AG04449 (cell line): ENCODE results near the gene HLA-B.

Source experiments
- CTCF ChIA-PET: fragments of 350-600 bp; formaldehyde crosslinking; extraction: SDS; loops from one replicate; lab custom pipeline; 2021; ENCODE audit warnings: antibody characterized with exemption; lab: Yijun Ruan, JAX
- POLR2A ChIA-PET: fragments of 400-600, 350-600 bp; formaldehyde crosslinking; extraction: SDS; loops from one replicate; lab custom pipeline; 2020; ENCODE audit warnings: antibody characterized with exemption, inconsistent platforms; lab: Yijun Ruan, JAX
- DNase-seq: peaks from one replicate; pipeline ENCODE4 v3.0.0-alpha.2; 2010; ENCODE audit warnings: low read depth, low spot score
- H3K4me3 ChIP-seq: 2 replicates; pipeline ENCODE4 v1.5.1; 2011; ENCODE audit warnings: low read depth, mild to moderate bottlenecking, control low read depth, low read length
- TF ChIP-seq, protein P1 (sequence below): IDR thresholded peaks from one replicate; pipeline ENCODE4 v1.5.1; 2011; ENCODE audit warnings: mild to moderate bottlenecking, moderate library complexity, low read length, control low read depth, inconsistent platforms; ENCODE audit not compliant: insufficient read depth; ENCODE audit errors: missing control alignments

HLA-B gene

DNA sequence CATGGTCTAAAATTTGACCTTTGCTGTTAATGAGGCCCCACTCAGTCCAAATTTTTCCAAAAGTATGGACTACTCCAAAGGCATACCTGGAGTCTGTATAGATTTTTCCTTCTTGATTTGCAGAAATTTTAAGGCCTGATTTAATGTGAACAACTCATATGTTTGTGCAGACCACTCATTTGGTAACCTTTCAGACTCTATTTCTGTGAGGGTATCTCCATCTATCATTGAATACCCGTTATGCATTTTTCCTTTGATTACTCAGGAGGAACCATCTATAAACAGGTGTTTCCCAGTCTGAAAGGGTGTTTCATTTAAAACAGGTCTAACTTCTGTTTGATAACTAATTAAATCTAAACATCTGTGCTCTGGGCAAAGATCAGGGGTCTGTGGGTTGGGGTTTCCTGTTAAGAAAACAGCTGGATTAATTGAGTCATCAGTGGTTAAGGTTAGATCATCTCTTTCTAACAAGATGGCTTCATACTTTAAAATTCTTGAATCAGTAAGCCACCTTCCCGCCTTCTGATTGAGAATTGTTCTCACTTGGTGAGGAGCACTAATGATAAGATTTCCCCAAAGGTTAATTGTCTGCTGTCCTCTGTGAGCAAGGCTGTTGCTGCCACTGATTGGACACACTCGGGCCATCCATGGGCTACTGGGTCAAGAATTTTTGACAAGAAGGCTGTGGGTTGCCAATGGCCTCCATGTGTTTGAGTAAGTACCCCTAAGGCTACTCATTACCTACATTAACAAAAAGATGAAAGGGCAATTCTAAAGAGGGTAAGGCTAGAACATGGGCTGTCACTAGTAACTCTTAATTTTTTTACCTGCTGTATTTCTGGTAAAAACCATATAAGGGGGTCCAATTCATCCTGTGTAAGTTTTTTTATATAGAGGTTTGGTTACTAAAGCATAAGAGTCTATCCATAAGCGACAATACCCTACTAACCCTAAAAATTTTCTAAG is 24.1 kb downstream of the HLA-B start:
- CTCF ChIA-PET = interaction anchor here (0.9 kb wide), 1 partner anchor 34 kb away, joined by 3 read pairs; no protein-coding TSS in a partner anchor
- no peak overlapping the region for H3K4me3 ChIP-seq
- TF ChIP-seq, protein P1, sequence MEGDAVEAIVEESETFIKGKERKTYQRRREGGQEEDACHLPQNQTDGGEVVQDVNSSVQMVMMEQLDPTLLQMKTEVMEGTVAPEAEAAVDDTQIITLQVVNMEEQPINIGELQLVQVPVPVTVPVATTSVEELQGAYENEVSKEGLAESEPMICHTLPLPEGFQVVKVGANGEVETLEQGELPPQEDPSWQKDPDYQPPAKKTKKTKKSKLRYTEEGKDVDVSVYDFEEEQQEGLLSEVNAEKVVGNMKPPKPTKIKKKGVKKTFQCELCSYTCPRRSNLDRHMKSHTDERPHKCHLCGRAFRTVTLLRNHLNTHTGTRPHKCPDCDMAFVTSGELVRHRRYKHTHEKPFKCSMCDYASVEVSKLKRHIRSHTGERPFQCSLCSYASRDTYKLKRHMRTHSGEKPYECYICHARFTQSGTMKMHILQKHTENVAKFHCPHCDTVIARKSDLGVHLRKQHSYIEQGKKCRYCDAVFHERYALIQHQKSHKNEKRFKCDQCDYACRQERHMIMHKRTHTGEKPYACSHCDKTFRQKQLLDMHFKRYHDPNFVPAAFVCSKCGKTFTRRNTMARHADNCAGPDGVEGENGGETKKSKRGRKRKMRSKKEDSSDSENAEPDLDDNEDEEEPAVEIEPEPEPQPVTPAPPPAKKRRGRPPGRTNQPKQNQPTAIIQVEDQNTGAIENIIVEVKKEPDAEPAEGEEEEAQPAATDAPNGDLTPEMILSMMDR = no peak
- no peak for DNase-seq
- POLR2A ChIA-PET = no interaction called here

DNA sequence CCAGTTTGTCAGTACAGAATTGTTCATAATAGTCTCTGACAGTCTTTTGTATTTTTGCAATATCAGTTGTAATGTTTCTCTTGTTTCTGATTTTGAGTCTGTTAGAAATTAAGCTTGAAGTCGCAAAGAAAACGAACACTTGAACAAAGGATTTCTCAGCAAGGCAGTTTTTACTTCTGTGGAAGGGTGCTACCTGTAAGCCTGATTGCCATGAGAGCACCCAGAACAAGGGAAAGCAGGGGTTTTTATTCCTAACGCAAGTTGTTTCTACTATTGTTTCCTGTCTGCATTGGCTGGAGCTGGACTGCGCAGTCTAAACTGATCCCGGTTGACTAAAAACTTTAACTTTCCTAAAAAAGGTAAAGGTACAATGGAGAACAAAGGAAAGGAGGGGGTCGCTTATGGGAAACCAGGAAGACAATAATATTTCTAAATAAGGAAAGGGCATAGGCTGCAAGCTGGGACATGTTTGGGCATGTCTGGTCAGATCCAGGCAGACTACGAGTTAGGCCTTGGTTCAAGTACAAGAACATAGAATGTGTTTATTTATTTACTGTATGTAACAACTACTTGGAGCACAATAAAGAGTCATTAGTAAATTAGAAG is 28.5 kb downstream of the HLA-B start:
- H3K4me3 ChIP-seq = no peak overlapping the region
- CTCF ChIA-PET = no interaction called here
- POLR2A ChIA-PET = no interaction called here
- DNase-seq = no peak
- TF ChIP-seq, protein P1 = no peak

DNA sequence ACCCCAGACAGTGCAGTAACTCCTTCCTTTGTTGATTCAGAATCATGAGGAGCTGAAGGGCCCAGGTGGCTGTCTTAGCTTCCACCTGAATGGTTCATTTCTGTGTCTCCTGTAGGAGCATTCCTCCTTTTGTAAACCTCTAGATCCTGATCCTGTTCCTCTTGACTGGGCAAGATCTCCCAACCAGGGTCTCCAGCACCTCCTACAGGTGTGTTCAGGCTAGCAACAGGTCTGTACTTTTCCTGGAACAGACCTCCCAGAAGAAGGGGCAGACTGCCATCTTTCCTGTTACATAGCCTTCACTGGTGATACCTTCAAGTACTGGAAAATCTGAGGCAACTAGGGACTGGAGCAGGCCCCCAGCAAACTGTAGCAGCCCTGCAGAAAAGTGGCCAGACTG is 35.2 kb downstream of the HLA-B start:
- TF ChIP-seq, protein P1 = no peak
- CTCF ChIA-PET = no interaction called here
- DNase-seq = no peak
- POLR2A ChIA-PET = no interaction called here
- H3K4me3 ChIP-seq = no peak overlapping the region

DNA sequence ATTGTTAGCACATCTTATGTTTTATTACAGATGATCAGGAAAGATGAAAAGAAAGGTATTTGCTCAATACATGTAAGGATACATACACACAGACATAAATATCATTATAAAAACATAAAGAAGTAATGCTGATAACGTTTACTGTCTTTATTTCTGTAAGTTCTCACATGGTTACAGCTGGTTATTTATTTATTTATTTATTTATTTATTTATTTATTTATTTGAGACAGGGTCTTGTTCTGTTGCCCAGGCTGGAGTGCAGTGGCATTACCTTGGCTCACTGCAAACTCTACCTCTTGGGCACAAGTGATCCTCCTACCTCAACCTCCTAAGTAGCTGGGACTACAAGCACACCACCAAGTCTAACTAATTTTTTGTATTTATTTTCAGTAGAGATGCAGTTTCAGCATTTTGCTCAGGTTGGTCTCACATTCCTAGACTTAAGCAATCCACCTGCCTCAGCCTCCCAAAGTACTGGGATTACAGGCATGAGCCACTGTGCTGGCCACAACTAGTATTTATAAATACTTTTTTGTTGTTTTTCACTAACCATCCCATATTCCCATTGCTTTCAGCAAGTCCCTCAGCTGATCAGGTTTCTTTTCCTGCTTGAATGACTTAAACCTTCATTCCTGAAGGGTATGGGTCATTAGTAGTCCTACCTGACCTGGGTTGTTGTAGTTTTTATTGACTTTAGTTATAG is 35.8 kb downstream of the HLA-B start:
- H3K4me3 ChIP-seq = no peak overlapping the region
- ChIA-PET CTCF (no interaction called here), POLR2A (no interaction called here)
- TF ChIP-seq, protein P1 = no peak
- no peak for DNase-seq

DNA sequence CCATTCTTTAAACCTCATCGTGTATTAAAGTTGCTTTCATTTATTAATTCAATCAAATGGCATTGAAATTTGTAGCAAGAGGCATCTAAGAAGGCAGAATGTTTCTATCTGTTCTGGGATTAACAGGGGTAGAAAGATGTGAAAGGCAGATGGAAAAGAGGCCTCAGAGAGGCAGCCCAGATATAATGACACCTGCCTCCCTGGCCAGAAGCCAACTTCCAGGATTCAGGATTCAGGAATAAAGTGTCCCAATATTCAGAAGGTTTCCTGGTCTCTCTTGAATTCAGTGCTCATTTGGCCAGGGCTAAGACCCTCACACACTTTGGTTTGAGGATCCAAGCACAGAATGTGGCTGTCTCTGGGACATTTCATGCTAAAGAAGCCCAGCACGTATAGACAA is 39.9 kb downstream of the HLA-B start:
- CTCF ChIA-PET = no interaction called here

More for the DNA sequence above, 39.9 kb downstream of the HLA-B start:
- TF ChIP-seq, protein P1 = no peak
- POLR2A ChIA-PET = no interaction called here
- no peak for DNase-seq
- no peak overlapping the region for H3K4me3 ChIP-seq
